Measurements from ENCODE around the gene HIVEP3. TPM values are rescaled to one million over a fixed set of nuclear protein-coding genes. Genes with fewer than 3 reads are reported as not detected.

The HIVEP3 gene
- total RNA-seq, 6 experiments from 2014 or later: 1.4 to 3.9 (median 2.2) TPM

- DNase-seq (no peak), ATAC-seq (peak; percentile 24 to 79 (median 62))
- no peak for TF ChIP-seq POLR2A (IDR thresholded peaks at IDR 0.05)
- TF ChIP-seq CTCF (IDR thresholded peaks at IDR 0.05): no peak
- 53% methylated on average over 4 of the region's 4 CpGs for WGBS (ENCODE audit: insufficient coverage, low coverage, low lambda C conversion rate, missing lambda C conversion rate)
- Histone ChIP-seq H3K36me3 (no peaks in the 10 kb centered on the region), H3K4me3 (no peak overlapping the region), H3K27me3 (no peaks in the 10 kb centered on the region), H3K9me3 (no peaks in the 10 kb centered on the region), H3K4me1 (peaks cover 0 to 8% (median 0%) of the 10 kb centered on the region in 4 donors), H3K27ac (no peak overlapping the region)
- intact Hi-C loops (cut with DNase I): no loop called here
Measured at GRCh38 chr1:41461790-41462679, 456.7 kb downstream of the HIVEP3 start.

GRCh38 chr1:41456847-41457540, 461.7 kb downstream of the HIVEP3 start:
- TF ChIP-seq POLR2A (IDR thresholded peaks at IDR 0.05) (no peak), CTCF (IDR thresholded peaks at IDR 0.05) (no peak)
- 92% methylated on average over 2 of the region's 10 CpGs for WGBS (ENCODE audit: insufficient coverage, low coverage, low lambda C conversion rate, missing lambda C conversion rate)

More at GRCh38 chr1:41456847-41457540, 461.7 kb downstream of the HIVEP3 start:
- Histone ChIP-seq H3K27ac (no peak overlapping the region), H3K4me1 (peaks cover 0 to 3% (median 0%) of the 10 kb centered on the region in 4 donors), H3K27me3 (no peaks in the 10 kb centered on the region), H3K9me3 (no peaks in the 10 kb centered on the region), H3K4me3 (no peak overlapping the region), H3K36me3 (no peaks in the 10 kb centered on the region)
- DNase-seq: no peak
- intact Hi-C loops (cut with DNase I): no loop called here
- no peak for ATAC-seq

Small RNAs within 50 kb of the gene (small RNA-seq; reads per million reads assigned to genes)
- 0 reads per million in 2 experiments for gene RNA5SP45

Other genes with a start within 250 kb of the HIVEP3 start
- 1 to 10 TPM in 4 of 6 experiments, not detected in 2; 1.8 to 3.3 (median 2.7) TPM for gene GUCA2B, start 234.5 kb upstream of the HIVEP3 start, total RNA-seq
- not detected for gene GUCA2A, start 245.8 kb upstream of the HIVEP3 start, total RNA-seq

Data from right lobe of liver (tissue), 6 donors.